SK-N-SH (cell line): ENCODE data around the gene ELOA. TPM values are rescaled to one million over a fixed set of nuclear protein-coding genes. Genes with fewer than 3 reads are reported as not detected.

Experiments used
- CTCF ChIA-PET: fragments of 300-600, 350-600 bp; formaldehyde crosslinking; extraction: SDS; loops from one replicate; lab custom pipeline; 2021; lab: Yijun Ruan, JAX
- POLR2A ChIA-PET: fragments of 350-600 bp; sonication (Branson Sonifier 250); formaldehyde crosslinking; extraction: SDS; loops from one replicate; lab custom pipeline; 2020; ENCODE audit warnings: antibody characterized with exemption, inconsistent platforms; lab: Yijun Ruan, JAX
- DNase-seq: peaks from one replicate; pipeline ENCODE4 v3.0.0; 2012
- H2AFZ ChIP-seq: fragments of 200-600 bp; sonication (generic); 2 replicates; pipeline ENCODE4 v1.8.1; 2016; ENCODE audit warnings: antibody characterized with exemption, mild to moderate bottlenecking, low read depth
- H3F3A ChIP-seq: fragments of 200-600 bp; sonication (generic); replicated peaks from 2 replicates; pipeline ENCODE3; 2016; ENCODE audit warnings: antibody characterized with exemption, mild to moderate bottlenecking; ENCODE audit not compliant: insufficient read depth
- H3K27ac ChIP-seq, 2 experiments: fragments of 200-500 bp in 1 of 2; fragments of 200-600 bp in 1 of 2; sonication (Bioruptor generic) in 1 of 2; sonication (generic), shearing (Covaris generic) in 1 of 2; 2 replicates each; pipeline versions ENCODE4 v1.5.1 to v1.6.1; 2014 to 2016; ENCODE audit warnings: low read depth in 2 of 2, inconsistent platforms in 1 of 2, low read length in 1 of 2, mild to moderate bottlenecking in 1 of 2, mixed read lengths in 1 of 2
- H3K27me3 ChIP-seq: fragments of 200-600 bp; sonication (generic), shearing (Covaris generic); 2 replicates; pipeline ENCODE4 v1.6.1; 2016; ENCODE audit warnings: mixed run types; ENCODE audit not compliant: insufficient read depth
- H3K36me3 ChIP-seq, 2 experiments: fragments of 200-500 bp in 1 of 2; fragments of 200-600 bp in 1 of 2; sonication (Bioruptor generic) in 1 of 2; sonication (generic) in 1 of 2; replicated peaks in 1 of 2; 2 replicates each; pipeline versions ENCODE3 to v1.5.1; 2014 to 2016; ENCODE audit warnings: low read length in 1 of 2, mild to moderate bottlenecking in 1 of 2; ENCODE audit not compliant: insufficient read depth in 2 of 2, control insufficient read depth in 1 of 2
- H3K4me1 ChIP-seq, 2 experiments: fragments of 200-500 bp in 1 of 2; fragments of 200-600 bp in 1 of 2; sonication (Bioruptor generic) in 1 of 2; sonication (generic), shearing (Covaris generic) in 1 of 2; 2 replicates each; pipeline versions ENCODE4 v1.5.1 to v1.6.1; 2014 to 2016; ENCODE audit warnings: low read depth in 1 of 2, low read length in 1 of 2, mixed run types in 1 of 2; ENCODE audit not compliant: insufficient read depth in 2 of 2, control insufficient read depth in 1 of 2
- H3K4me2 ChIP-seq: fragments of 200-600 bp; sonication (generic), shearing (Covaris generic); 2 replicates; pipeline ENCODE4 v1.6.1; 2017; ENCODE audit warnings: mixed run types
- H3K4me3 ChIP-seq, 2 experiments: fragments of 200-500 bp in 1 of 2; fragments of 200-600 bp in 1 of 2; sonication (Bioruptor generic) in 1 of 2; sonication (generic), shearing (Covaris generic) in 1 of 2; 2 replicates each; pipeline versions ENCODE4 v1.5.1 to v1.8.1; 2014 to 2016; ENCODE audit warnings: low read depth in 2 of 2, inconsistent platforms in 1 of 2, low read length in 1 of 2, mild to moderate bottlenecking in 1 of 2, mixed read lengths in 1 of 2, moderate library complexity in 1 of 2
- H3K79me2 ChIP-seq: fragments of 200-600 bp; sonication (generic); 2 replicates; pipeline ENCODE4 v1.8.1; 2017; ENCODE audit warnings: mild to moderate bottlenecking; ENCODE audit not compliant: insufficient read depth
- H3K9ac ChIP-seq: fragments of 200-600 bp; sonication (generic); 2 replicates; pipeline ENCODE4 v1.6.1; 2017; ENCODE audit warnings: mixed run types
- H3K9me2 ChIP-seq: fragments of 200-600 bp; sonication (generic); 2 replicates; pipeline ENCODE4 v1.6.1; 2017; ENCODE audit warnings: mixed run types
- H3K9me3 ChIP-seq: fragments of 200-600 bp; sonication (generic); 2 replicates; pipeline ENCODE4 v1.6.1; 2017; ENCODE audit warnings: mixed run types, mild to moderate bottlenecking, moderate library complexity
- H4K20me1 ChIP-seq: fragments of 200-600 bp; sonication (generic); 2 replicates; pipeline ENCODE4 v1.6.1; 2017; ENCODE audit warnings: mild to moderate bottlenecking, mixed run types; ENCODE audit not compliant: insufficient read depth
- ELF1 ChIP-seq: IDR thresholded peaks from 2 replicates; pipeline ENCODE4 v1.4.0; 2012
- FOXJ3 ChIP-seq: sonication (generic); formaldehyde crosslinking; IDR thresholded peaks from 2 replicates; pipeline ENCODE4 v1.5.1; 2020; ENCODE audit warnings: mild to moderate bottlenecking, missing genetic modification reagents
- FOXM1 ChIP-seq: IDR thresholded peaks from 2 replicates; pipeline ENCODE4 v1.4.0; 2012; ENCODE audit warnings: low read depth, mild to moderate bottlenecking
- GABPA ChIP-seq: IDR thresholded peaks from 2 replicates; pipeline ENCODE4 v1.4.0; 2012; ENCODE audit warnings: low read depth, mild to moderate bottlenecking
- IRF3 ChIP-seq: fragments of 150-350 bp; IDR thresholded peaks from 2 replicates; pipeline ENCODE4 v1.6.1; 2016; ENCODE audit warnings: mild to moderate bottlenecking, low read depth, low read length
- JUND ChIP-seq: IDR thresholded peaks from 2 replicates; pipeline ENCODE4 v1.4.0; 2012
- MEF2A ChIP-seq: IDR thresholded peaks from 2 replicates; pipeline ENCODE4 v1.4.0; 2012; ENCODE audit warnings: low read depth, borderline replicate concordance
- NRF1 ChIP-seq: IDR thresholded peaks from 2 replicates; pipeline ENCODE4 v1.6.1; 2012; ENCODE audit warnings: low read depth, mild to moderate bottlenecking, low read length
- PBX3 ChIP-seq: IDR thresholded peaks from 2 replicates; pipeline ENCODE4; 2012
- POLR2AphosphoS5 ChIP-seq: IDR thresholded peaks from 2 replicates; pipeline ENCODE4 v1.6.1; 2012; ENCODE audit warnings: low read depth, low read length
- RAD21 ChIP-seq: IDR thresholded peaks from 2 replicates; pipeline ENCODE4 v1.6.1; 2012; ENCODE audit warnings: mild to moderate bottlenecking, low read length
- RXRA ChIP-seq: IDR thresholded peaks from 2 replicates; pipeline ENCODE4 v1.4.0; 2012; ENCODE audit warnings: low read depth, mild to moderate bottlenecking, borderline replicate concordance
- SIN3A ChIP-seq: IDR thresholded peaks from 2 replicates; pipeline ENCODE4 v1.6.1; 2012; ENCODE audit warnings: low read depth, mild to moderate bottlenecking, low read length, moderate library complexity, borderline replicate concordance
- SMC3 ChIP-seq: IDR thresholded peaks from 2 replicates; pipeline ENCODE4 v1.6.1; 2012; ENCODE audit warnings: low read depth, low read length, improper control_type of control experiment
- USF2 ChIP-seq: fragments of 150-350 bp; IDR thresholded peaks from 2 replicates; pipeline ENCODE4 v1.6.1; 2017; ENCODE audit warnings: antibody characterized with exemption, low read length, low read depth, borderline replicate concordance
- WGBS: methylation state at CpG from one replicate; pipeline ENCODE4 v1.1.6; 2017; ENCODE audit warnings: low lambda C conversion rate; 5-methylcytosine and 5-hydroxymethylcytosine counted together
- polyA plus RNA-seq, 3 experiments: library from polyadenylated mRNA; depleted of rRNA; stranded (reverse); fragments of >200 nt; gene quantifications; 2 replicates each; pipeline ENCODE4 v1.2.3, GENCODE V29; 2012

ELOA gene
- polyA plus RNA-seq, 1 of the 3 experiments (the other 2 are of a cell fraction): 14.5 TPM

GRCh38 chr1:23790696-23791515 is 47.6 kb downstream of the ELOA start, which contains the start of gene LYPLA2 (continued):
- peak; percentile 81 for TF ChIP-seq PBX3
- no peak for TF ChIP-seq SMC3
- peak; percentile 89 for TF ChIP-seq POLR2AphosphoS5
- no peak for TF ChIP-seq IRF3
- peak; percentile 95 for TF ChIP-seq GABPA
- no peak for TF ChIP-seq JUND
- peak; percentile 98 for TF ChIP-seq ELF1
- TF ChIP-seq USF2: no peak
- TF ChIP-seq FOXJ3 (CRISPR knock-in tag): no peak
- TF ChIP-seq RAD21: no peak
- peak; percentile 14; the same call in 1 of the 2 replicates for TF ChIP-seq NRF1
- TF ChIP-seq MEF2A: no peak
- TF ChIP-seq, all 33 proteins: peak for 16

GRCh38 chr1:23791516-23792047 is 48.3 kb downstream of the ELOA start:
- Histone ChIP-seq H3K9me2 (no peaks in the 10 kb centered on the region), H4K20me1 (no peaks in the 10 kb centered on the region), H3K79me2 (peaks cover 37% of the 10 kb centered on the region), H3K36me3 (peaks cover 34 to 44% of the 10 kb centered on the region in 2 experiments), H3K4me2 (peak overlapping the region; percentile 100), H3K9ac (peak overlapping the region; percentile 86), H3K9me3 (no peaks in the 10 kb centered on the region), H3F3A (peaks cover 25% of the 10 kb centered on the region), H3K27ac (peak overlapping the region; percentile 73 to 91), H2AFZ (peak overlapping the region; percentile 63; the same call in 1 of the 2 replicates), H3K27me3 (no peaks in the 10 kb centered on the region), H3K4me1 (peaks cover 6 to 21% of the 10 kb centered on the region in 2 experiments; a peak in 3 of 4 replicates), H3K4me3 (peak overlapping the region; percentile 97 to 98)
- no peak for TF ChIP-seq POLR2AphosphoS5
- no peak for TF ChIP-seq IRF3
- TF ChIP-seq RXRA: no peak
- TF ChIP-seq RAD21: no peak
- TF ChIP-seq SIN3A: no peak
- TF ChIP-seq FOXJ3 (CRISPR knock-in tag): no peak
- no peak for TF ChIP-seq FOXM1
- TF ChIP-seq GABPA: peak; percentile 47; the same call in 1 of the 2 replicates
- peak; percentile 70 for DNase-seq
- POLR2A ChIA-PET: interaction anchor here (0.9 to 2.3 kb wide), 6 partner anchors 10 to 48 kb away, joined by 3 to 17 read pairs (median 4); partner anchors contain the start of genes ELOA, GALE and PITHD1
- CTCF ChIA-PET: interaction anchor here (1.0 to 3.0 kb wide), 6 partner anchors 9 to 125 kb away, joined by 3 to 14 read pairs (median 6); partner anchors contain the start of genes GALE and PITHD1
- 5% methylated on average over 12 of the region's 15 CpGs for WGBS
